SK-N-DZ (cell line): ENCODE results near the gene MRM1.
A peak's percentile ranks its signal among the peaks of the same experiment; 100 is the strongest.
"Not testable (repeated sequence)": the region's sequence is repeated elsewhere in the genome, so short reads cannot be mapped to it uniquely, and the experiment has no call there.

Source experiments
- DNase-seq: peaks from one replicate; pipeline ENCODE4 v3.0.0-alpha.2; 2015; ENCODE audit warnings: low spot score

Gene MRM1

GRCh38 chr17:36600465-36600864, 918 bp upstream of the MRM1 start:
- DNase-seq, result no peak

GRCh38 chr17:36600936-36601302, 464 bp upstream of the MRM1 start:
- DNase-seq, result no peak

- DNase-seq, result no peak
Measured at GRCh38 chr17:36602030-36602748, 806 bp downstream of the MRM1 start.

- peak; percentile 74 for DNase-seq
Measured at GRCh38 chr17:36602924-36603384, 1.6 kb downstream of the MRM1 start.

GRCh38 chr17:36605028-36605427, 3.6 kb downstream of the MRM1 start:
- DNase-seq, result not testable (repeated sequence)

- DNase-seq, result no peak
Measured at GRCh38 chr17:36608280-36608679, 6.9 kb downstream of the MRM1 start.

GRCh38 chr17:36608794-36609497, 7.6 kb downstream of the MRM1 start:
- no peak for DNase-seq

- no peak for DNase-seq
Measured at GRCh38 chr17:36609498-36609862, 8.1 kb downstream of the MRM1 start.

GRCh38 chr17:36610474-36610873, 9.1 kb downstream of the MRM1 start:
- DNase-seq, result no peak

- no peak for DNase-seq
Measured at GRCh38 chr17:36611345-36612072, 10.1 kb downstream of the MRM1 start.

GRCh38 chr17:36612323-36612722, 10.9 kb downstream of the MRM1 start:
- no peak for DNase-seq

GRCh38 chr17:36613155-36613554, 11.8 kb downstream of the MRM1 start:
- DNase-seq, result no peak

GRCh38 chr17:36614081-36614480, 12.7 kb downstream of the MRM1 start:
- DNase-seq, result no peak

GRCh38 chr17:36614933-36615332, 13.6 kb downstream of the MRM1 start:
- DNase-seq, result no peak

GRCh38 chr17:36616061-36617029, 15.0 kb downstream of the MRM1 start:
- no peak for DNase-seq

GRCh38 chr17:36617773-36618172, 16.4 kb downstream of the MRM1 start:
- DNase-seq, result no peak

- no peak for DNase-seq
Measured at GRCh38 chr17:36623281-36623680, 21.9 kb downstream of the MRM1 start.

- DNase-seq, result no peak
Measured at GRCh38 chr17:36625188-36625587, 23.8 kb downstream of the MRM1 start.

GRCh38 chr17:36627101-36627500, 25.7 kb downstream of the MRM1 start:
- peak; percentile 54 for DNase-seq

GRCh38 chr17:36628576-36628975, 27.2 kb downstream of the MRM1 start:
- DNase-seq, result no peak

- DNase-seq, result peak; percentile 74
Measured at GRCh38 chr17:36629252-36629847, 28.0 kb downstream of the MRM1 start.
